Prostate gland (tissue), 2 donors: ENCODE data around the gene CPNE4. TPM values are rescaled to one million over a fixed set of nuclear protein-coding genes. Genes with fewer than 3 reads are reported as not detected.

ENCODE experiments used
- DNase-seq: peaks from one replicate; pipeline ENCODE4 v3.0.0-alpha.2; 2019; ENCODE audit warnings: low spot score
- H3K27ac ChIP-seq, 2 donors: fragments of 200-600 bp; sonication (generic); 2 replicates each; pipeline ENCODE4 v1.5.1; 2017 to 2019
- H3K27me3 ChIP-seq: fragments of 200-600 bp; sonication (generic); replicated peaks from 2 replicates; pipeline ENCODE4 v1.5.1; 2019; ENCODE audit not compliant: insufficient read depth
- H3K36me3 ChIP-seq, 2 donors: fragments of 200-600 bp; sonication (generic); 1 replicate in 1 of 2; 2 replicates in 1 of 2; pipeline versions ENCODE4 v1.5.1 to v1.8.1; 2017 to 2019
- H3K4me1 ChIP-seq: fragments of 200-600 bp; sonication (generic); replicated peaks from 2 replicates; pipeline ENCODE4 v1.5.1; 2019
- H3K4me3 ChIP-seq, 2 donors: fragments of 200-600 bp; sonication (generic); 2 replicates each; pipeline ENCODE4 v1.5.1; 2017 to 2019
- H3K9me3 ChIP-seq: fragments of 200-600 bp; sonication (generic); 2 replicates; pipeline ENCODE4 v1.5.1; 2017
- POLR2A ChIP-seq: fragments of 450-650 bp; IDR thresholded peaks from one replicate; pipeline ENCODE4 v1.6.1; 2016; ENCODE audit warnings: antibody characterized with exemption, mild to moderate bottlenecking
- POLR2AphosphoS5 ChIP-seq: sonication (generic); formaldehyde crosslinking; IDR thresholded peaks from one replicate; pipeline ENCODE4 v1.6.1; 2017; ENCODE audit warnings: antibody characterized with exemption
- WGBS: methylation state at CpG from one replicate; pipeline ENCODE4 v1.1.5; 2018; 5-methylcytosine and 5-hydroxymethylcytosine counted together
- intact Hi-C: fragments of 100-400 bp; cut with DNase I; formaldehyde crosslinking; loops from one replicate; pipeline ENCODE4 v1.14.2; 2022
- total RNA-seq, 2 donors: library from RNA; depleted of rRNA; stranded (reverse); fragments of >200 nt; gene quantifications; one replicate each; pipeline ENCODE4 v1.1.0, GENCODE V29; 2016
- TF ChIP-seq, protein P1 (sequence below), 4 experiments: fragments of 200-600 bp in 2 of 4; fragments of 450-650 bp in 2 of 4; sonication (generic) in 2 of 4; IDR thresholded peaks; 1 replicate in 3 of 4; 2 replicates in 1 of 4; pipeline ENCODE4 v1.5.1; 2016 to 2019; ENCODE audit warnings: antibody characterized with exemption in 4 of 4, mild to moderate bottlenecking in 2 of 4, moderate library complexity in 2 of 4

Gene CPNE4
- total RNA-seq, 2 donors from 2014 or later, result 39.9 to 68.2 TPM

DNA sequence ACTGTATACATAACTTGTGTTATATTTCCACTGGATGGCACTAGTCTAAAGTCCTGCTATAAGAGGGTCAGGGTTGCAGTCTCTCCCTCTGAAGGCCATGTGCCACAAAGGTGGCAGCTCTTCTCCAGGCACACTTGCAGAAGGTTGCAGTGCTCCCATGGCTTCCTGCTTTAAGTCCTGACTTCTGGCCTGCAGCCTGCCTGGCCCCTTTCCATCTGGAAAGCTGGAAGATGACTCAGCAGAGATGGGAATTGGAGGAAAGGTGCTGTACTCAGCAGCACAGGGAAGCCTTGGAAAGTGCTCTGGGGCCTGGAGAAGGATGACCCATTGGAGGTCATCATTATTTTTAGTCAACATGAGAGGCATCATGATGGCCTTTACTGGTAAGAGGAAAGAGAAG lies 491.1 kb downstream of the CPNE4 start:
- no peaks in the 10 kb centered on the region for H3K36me3 ChIP-seq
- no peaks in the 10 kb centered on the region for H3K4me1 ChIP-seq
- DNase-seq, result peak; percentile 48
- intact Hi-C loops, result no loop called here
- no peaks in the 10 kb centered on the region for H3K27me3 ChIP-seq
- TF ChIP-seq POLR2AphosphoS5, result peak; percentile 59
- TF ChIP-seq, protein P1, sequence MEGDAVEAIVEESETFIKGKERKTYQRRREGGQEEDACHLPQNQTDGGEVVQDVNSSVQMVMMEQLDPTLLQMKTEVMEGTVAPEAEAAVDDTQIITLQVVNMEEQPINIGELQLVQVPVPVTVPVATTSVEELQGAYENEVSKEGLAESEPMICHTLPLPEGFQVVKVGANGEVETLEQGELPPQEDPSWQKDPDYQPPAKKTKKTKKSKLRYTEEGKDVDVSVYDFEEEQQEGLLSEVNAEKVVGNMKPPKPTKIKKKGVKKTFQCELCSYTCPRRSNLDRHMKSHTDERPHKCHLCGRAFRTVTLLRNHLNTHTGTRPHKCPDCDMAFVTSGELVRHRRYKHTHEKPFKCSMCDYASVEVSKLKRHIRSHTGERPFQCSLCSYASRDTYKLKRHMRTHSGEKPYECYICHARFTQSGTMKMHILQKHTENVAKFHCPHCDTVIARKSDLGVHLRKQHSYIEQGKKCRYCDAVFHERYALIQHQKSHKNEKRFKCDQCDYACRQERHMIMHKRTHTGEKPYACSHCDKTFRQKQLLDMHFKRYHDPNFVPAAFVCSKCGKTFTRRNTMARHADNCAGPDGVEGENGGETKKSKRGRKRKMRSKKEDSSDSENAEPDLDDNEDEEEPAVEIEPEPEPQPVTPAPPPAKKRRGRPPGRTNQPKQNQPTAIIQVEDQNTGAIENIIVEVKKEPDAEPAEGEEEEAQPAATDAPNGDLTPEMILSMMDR (IDR thresholded peaks at IDR 0.05), result no peak
- H3K9me3 ChIP-seq, result no peaks in the 10 kb centered on the region
- no peak overlapping the region for H3K4me3 ChIP-seq
- no peak overlapping the region for H3K27ac ChIP-seq

DNA sequence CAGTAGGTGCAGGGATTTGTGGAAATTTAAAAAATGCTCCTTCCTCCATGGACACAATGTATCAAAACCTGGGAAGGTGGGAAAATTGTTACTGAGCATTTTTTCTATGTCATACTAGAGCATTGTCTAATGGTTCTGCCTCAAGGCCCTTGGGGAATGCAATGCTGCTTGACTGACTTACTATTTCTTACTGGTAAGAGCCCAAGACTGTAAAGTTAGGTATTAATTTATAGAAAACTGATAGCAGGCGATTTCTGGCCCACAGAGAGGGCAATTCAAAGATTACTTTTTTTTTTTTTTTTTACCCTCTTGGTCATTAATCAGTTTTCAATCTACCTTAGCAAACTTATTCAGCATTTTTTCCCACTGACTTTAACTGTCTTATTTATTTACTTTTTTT lies 493.5 kb downstream of the CPNE4 start:
- Histone ChIP-seq H3K27ac (no peak overlapping the region), H3K27me3 (no peaks in the 10 kb centered on the region), H3K4me3 (no peak overlapping the region), H3K4me1 (no peaks in the 10 kb centered on the region), H3K9me3 (no peaks in the 10 kb centered on the region), H3K36me3 (no peaks in the 10 kb centered on the region)
- intact Hi-C loops, result no loop called here
- TF ChIP-seq POLR2A (no peak), POLR2AphosphoS5 (no peak)
- TF ChIP-seq, protein P1 (IDR thresholded peaks at IDR 0.05), result no peak
- WGBS, result 85% methylated on average over 1 of the region's 1 CpG
- DNase-seq, result no peak

DNA sequence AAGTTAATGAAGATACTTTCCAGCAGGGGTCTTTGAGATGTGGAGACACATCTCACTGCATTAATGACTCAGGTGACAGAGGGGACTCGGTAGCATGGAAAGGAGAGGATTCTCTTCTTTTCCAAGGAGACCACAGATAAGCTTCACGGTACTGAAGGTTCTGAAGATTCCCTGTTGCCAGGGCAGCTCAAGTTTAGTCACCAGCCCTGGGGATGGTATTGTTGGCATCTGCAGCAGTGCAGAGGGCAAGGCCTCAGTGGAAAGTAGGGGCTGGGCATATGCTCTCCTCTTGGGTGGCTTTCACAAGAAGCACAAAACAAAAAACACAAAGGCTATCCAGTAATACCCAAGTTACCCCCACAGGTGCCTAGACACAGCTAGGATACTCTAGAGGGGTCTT lies 494.0 kb downstream of the CPNE4 start:
- no peak overlapping the region for H3K27ac ChIP-seq
- no peaks in the 10 kb centered on the region for H3K9me3 ChIP-seq
- H3K27me3 ChIP-seq, result no peaks in the 10 kb centered on the region
- H3K36me3 ChIP-seq, result no peaks in the 10 kb centered on the region
- no peak overlapping the region for H3K4me3 ChIP-seq
- TF ChIP-seq, protein P1 (IDR thresholded peaks at IDR 0.05), result no peak
- no peak for TF ChIP-seq POLR2AphosphoS5
- TF ChIP-seq POLR2A, result no peak
- intact Hi-C loops, result no loop called here
- no peaks in the 10 kb centered on the region for H3K4me1 ChIP-seq
- DNase-seq, result no peak
- WGBS, result 93% methylated on average over 2 of the region's 2 CpGs

DNA sequence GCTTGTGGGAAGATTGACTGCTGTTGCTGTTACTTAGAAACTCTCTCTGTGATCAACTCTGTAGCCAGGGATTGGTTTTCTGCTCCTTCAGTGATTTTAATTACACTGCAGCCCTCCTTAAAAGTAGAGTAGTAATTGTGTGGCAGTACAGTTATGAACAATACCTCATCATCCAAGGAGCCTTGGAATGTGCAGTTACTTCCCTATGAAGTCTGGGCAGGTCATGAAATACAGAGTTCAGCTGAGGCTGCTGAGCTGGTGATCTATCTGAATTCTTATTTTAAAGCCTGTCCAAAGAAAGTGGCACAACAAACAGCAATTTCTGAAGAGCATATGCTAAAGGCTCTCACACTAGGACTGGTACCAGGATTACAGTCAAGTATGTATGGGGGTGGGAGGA lies 494.7 kb downstream of the CPNE4 start:
- TF ChIP-seq POLR2AphosphoS5 (no peak), POLR2A (no peak)
- TF ChIP-seq, protein P1 (IDR thresholded peaks at IDR 0.05), result no peak
- Histone ChIP-seq H3K4me1 (no peaks in the 10 kb centered on the region), H3K4me3 (no peak overlapping the region), H3K9me3 (no peaks in the 10 kb centered on the region), H3K36me3 (no peaks in the 10 kb centered on the region), H3K27ac (no peak overlapping the region), H3K27me3 (no peaks in the 10 kb centered on the region)
- intact Hi-C loops, result no loop called here
- no peak for DNase-seq

DNA sequence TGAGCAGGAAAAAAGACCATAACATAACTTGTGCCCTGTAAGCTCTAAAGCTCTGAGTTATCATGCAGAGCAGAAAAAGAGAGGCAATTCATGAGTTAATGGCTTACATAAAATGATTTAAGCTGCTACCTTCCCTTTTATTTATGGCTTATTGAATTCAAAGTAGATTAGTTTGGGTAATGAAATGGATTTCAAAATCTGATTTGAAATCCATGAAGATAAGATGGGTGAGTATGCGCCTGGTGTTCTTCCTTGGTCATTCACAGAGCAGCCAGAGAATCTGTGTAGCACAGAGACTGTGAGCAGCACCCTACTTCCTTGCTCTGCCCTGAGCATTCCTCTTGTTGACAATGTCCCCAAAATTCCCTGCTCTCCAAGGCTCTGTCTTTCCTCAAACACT lies 495.8 kb downstream of the CPNE4 start:
- DNase-seq, result no peak
- Histone ChIP-seq H3K9me3 (no peaks in the 10 kb centered on the region), H3K27ac (no peak overlapping the region), H3K36me3 (no peaks in the 10 kb centered on the region), H3K4me3 (no peak overlapping the region), H3K4me1 (no peaks in the 10 kb centered on the region), H3K27me3 (no peaks in the 10 kb centered on the region)
- intact Hi-C loops, result no loop called here
- TF ChIP-seq POLR2AphosphoS5, result no peak
- TF ChIP-seq, protein P1 (IDR thresholded peaks at IDR 0.05), result no peak
- TF ChIP-seq POLR2A, result no peak
- WGBS, result 92% methylated on average over 1 of the region's 1 CpG
